Naive B cell (primary cell): ENCODE data around the gene CELF4. TPM values are rescaled to one million over a fixed set of nuclear protein-coding genes. Genes with fewer than 3 reads are reported as not detected.
"Not testable (repeated sequence)": the region's sequence is repeated elsewhere in the genome, so short reads cannot be mapped to it uniquely, and the experiment has no call there.

Source experiments
- ATAC-seq, 2 donors: fragments of 150-1000 bp; cut with Tn5 transposase; 2 replicates each; pipeline ENCODE4 v1.10.0; 2021; ENCODE audit warnings: low read depth in 2 of 2, mild to moderate bottlenecking in 2 of 2, moderate library complexity in 2 of 2
- DNase-seq: peaks from one replicate; pipeline ENCODE4 v3.0.0; 2022
- H3K27ac Mint-ChIP-seq, 6 donors: one replicate each; pipeline ENCODE4 v1.8.0; 2020 to 2022; ENCODE audit warnings: mild to moderate bottlenecking in 6 of 6, mixed read lengths in 6 of 6, moderate library complexity in 5 of 6, inconsistent platforms in 2 of 6
- H3K27me3 Mint-ChIP-seq, 3 donors: one replicate each; pipeline ENCODE4 v1.8.0; 2021 to 2022; ENCODE audit warnings: mixed read lengths in 3 of 3, mild to moderate bottlenecking in 1 of 3
- H3K36me3 Mint-ChIP-seq, 2 donors: one replicate each; pipeline ENCODE4 v1.8.0; 2020 to 2022; ENCODE audit warnings: mixed read lengths in 2 of 2, inconsistent platforms in 1 of 2, mild to moderate bottlenecking in 1 of 2
- H3K4me1 Mint-ChIP-seq, 3 donors: one replicate each; pipeline ENCODE4 v1.8.0; 2020 to 2022; ENCODE audit warnings: mixed read lengths in 3 of 3, inconsistent platforms in 1 of 3, mild to moderate bottlenecking in 1 of 3, moderate library complexity in 1 of 3
- H3K4me3 Mint-ChIP-seq, 8 donors: one replicate each; pipeline ENCODE4 v1.8.0; 2020 to 2022; ENCODE audit warnings: mild to moderate bottlenecking in 8 of 8, mixed read lengths in 8 of 8, moderate library complexity in 8 of 8, inconsistent platforms in 2 of 8
- H3K9me3 Mint-ChIP-seq, 7 donors: one replicate each; pipeline ENCODE4 v1.8.0; 2020 to 2022; ENCODE audit warnings: mixed read lengths in 7 of 7, mild to moderate bottlenecking in 5 of 7, inconsistent platforms in 2 of 7, moderate library complexity in 1 of 7
- polyA plus RNA-seq, 6 donors: library from polyadenylated mRNA; unstranded; fragments of 300-500 nt; fragmentation: Illumina TruSeq; gene quantifications; one replicate each; pipeline ENCODE4 v1.2.3, GENCODE V29; 2021; ENCODE audit warnings: low read depth in 6 of 6

Gene CELF4
- polyA plus RNA-seq, 6 donors from 2014 or later, result 0.21 to 0.34 (median 0.24) TPM; not detected in 1

DNA sequence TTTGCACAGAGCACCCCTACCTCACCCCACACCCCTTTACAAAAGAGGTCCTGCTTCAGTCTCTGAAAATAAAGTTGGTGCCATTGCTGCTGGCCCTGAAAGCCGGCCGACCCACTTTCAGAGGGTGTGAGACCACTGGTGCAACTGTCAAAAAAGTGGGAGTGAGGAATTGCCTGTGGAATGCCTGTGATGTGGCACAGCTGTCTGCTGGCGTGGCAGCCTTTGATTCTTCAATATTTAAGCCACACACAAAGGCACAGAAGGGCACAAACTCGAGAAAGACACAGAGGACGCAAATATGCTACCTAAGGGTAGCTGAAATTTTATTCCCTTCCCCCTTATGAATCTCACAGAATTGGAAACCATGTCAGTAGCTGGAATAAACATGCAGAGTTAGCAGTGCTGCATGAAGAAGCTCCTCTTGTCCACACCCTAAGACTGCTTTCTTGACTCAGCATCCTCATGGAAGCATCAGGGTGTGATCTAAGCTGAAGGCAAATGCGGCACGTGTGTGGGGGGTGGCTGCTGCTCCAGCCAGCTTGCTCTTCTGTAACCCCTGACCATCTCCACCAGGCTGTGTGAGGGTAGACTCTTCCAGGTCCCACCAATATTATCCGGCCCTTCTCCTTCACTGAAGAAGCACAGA is 92.3 kb downstream of the CELF4 start:
- Mint-ChIP-seq H3K4me3 (no peak overlapping the region), H3K9me3 (peaks cover 0 to 6% (median 2%) of the 10 kb centered on the region in 7 donors), H3K27me3 (peaks cover 5 to 13% (median 7%) of the 10 kb centered on the region in 3 donors), H3K27ac (no peak overlapping the region), H3K36me3 (no peaks in the 10 kb centered on the region), H3K4me1 (no peaks in the 10 kb centered on the region)
- no peak for ATAC-seq
- no peak for DNase-seq

DNA sequence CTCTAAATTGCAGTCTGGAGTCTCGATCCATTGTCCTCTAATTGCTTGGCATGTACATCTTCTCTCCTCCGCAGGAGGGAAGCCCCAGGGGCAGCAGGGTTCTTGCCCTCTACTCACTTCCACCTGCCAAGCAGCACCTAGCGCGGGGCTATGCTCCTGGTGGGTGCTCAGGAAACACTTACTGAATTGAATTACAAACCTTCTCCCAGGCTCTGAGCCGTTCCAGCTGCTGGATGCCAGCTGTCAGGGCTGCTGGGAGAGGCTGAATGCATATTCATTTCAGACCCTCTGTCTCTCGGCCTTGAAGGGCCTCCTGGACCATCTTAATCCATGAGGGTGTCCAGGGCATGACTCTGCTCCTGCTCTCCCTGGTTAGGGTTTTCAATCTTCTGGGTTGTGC is 94.0 kb downstream of the CELF4 start:
- Mint-ChIP-seq H3K27me3 (peaks cover 0 to 12% (median 7%) of the 10 kb centered on the region in 3 donors), H3K36me3 (no peaks in the 10 kb centered on the region), H3K9me3 (peaks cover 0 to 6% (median 2%) of the 10 kb centered on the region in 7 donors), H3K4me1 (no peaks in the 10 kb centered on the region), H3K4me3 (no peak overlapping the region), H3K27ac (no peak overlapping the region)
- no peak for DNase-seq
- no peak for ATAC-seq

- no peak for ATAC-seq
- Mint-ChIP-seq H3K27ac (no peak overlapping the region), H3K27me3 (peaks cover 0 to 16% (median 12%) of the 10 kb centered on the region in 3 donors), H3K36me3 (no peaks in the 10 kb centered on the region), H3K4me3 (no peak overlapping the region), H3K4me1 (no peaks in the 10 kb centered on the region), H3K9me3 (peaks cover 0 to 6% (median 2%) of the 10 kb centered on the region in 7 donors)
- no peak for DNase-seq
These were observed 94.6 kb downstream of the CELF4 start for GRCh38 chr18:37470986-37471385.

DNA sequence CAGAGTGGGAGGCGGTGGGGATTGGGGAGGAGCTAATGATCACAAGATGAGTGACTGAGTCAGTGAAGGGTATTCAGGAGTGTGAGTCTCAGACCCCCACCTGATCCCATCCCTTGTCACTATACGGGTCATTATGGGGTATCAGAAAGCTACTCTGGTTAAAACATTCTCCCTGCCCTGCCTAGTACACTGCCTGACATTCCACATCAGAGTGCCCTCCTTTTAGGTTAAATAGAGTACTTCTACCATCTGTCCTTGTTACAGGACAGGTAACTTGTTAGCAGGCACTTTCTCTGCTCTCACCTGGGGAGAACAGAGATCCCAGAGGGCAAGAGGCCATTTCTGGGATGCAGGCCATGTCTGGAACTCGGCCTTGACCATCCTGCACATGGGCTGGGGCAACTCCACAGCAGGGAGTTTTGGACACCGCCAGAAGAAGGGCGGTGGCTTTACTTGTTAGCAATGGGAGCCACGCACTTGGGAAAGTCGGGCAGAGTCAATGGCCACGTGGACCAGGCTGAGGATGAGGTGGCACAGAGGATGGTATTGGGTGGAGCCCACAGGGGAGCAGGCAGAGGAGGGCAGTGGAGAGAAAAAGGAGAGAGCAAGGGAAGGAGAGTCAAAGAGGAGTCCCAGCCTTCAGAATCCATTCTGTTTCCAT is 98.5 kb downstream of the CELF4 start:
- Mint-ChIP-seq H3K4me3 (peak overlapping the region in 1 of 8 donors; percentile 22), H3K27me3 (peaks cover 5 to 27% (median 11%) of the 10 kb centered on the region in 3 donors), H3K4me1 (no peaks in the 10 kb centered on the region), H3K36me3 (no peaks in the 10 kb centered on the region), H3K27ac (peak overlapping the region in 1 of 6 donors; percentile 69), H3K9me3 (peaks cover 0 to 6% (median 2%) of the 10 kb centered on the region in 7 donors)
- ATAC-seq, result no peak
- DNase-seq, result no peak

- no peak overlapping the region for H3K27ac Mint-ChIP-seq
- ATAC-seq, result no peak
These were observed 99.6 kb downstream of the CELF4 start for GRCh38 chr18:37465958-37466357.

DNA sequence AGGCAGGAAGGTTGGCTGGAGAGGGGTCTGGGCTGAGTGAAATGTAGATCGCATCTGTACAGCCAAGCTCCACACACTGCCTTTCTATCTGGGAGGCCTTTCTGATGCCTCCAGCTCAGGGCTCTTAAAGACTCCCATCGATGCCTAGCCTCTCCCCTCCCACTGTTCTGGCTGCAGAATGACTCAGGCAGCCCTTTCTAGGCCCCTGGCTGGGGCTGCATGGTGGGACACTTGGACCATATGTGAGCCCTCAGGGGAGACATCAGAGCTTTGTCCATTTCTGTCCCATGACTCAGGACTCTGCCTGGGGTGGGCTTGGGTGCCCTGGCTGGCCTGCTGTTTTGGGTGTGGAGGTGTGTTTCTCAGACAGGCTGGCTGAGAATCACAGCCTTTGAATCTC is 101.3 kb downstream of the CELF4 start:
- Mint-ChIP-seq H3K27ac (no peak overlapping the region), H3K4me3 (no peak overlapping the region), H3K36me3 (no peaks in the 10 kb centered on the region), H3K4me1 (no peaks in the 10 kb centered on the region), H3K9me3 (peaks cover 0 to 4% (median 3%) of the 10 kb centered on the region in 7 donors), H3K27me3 (peaks cover 5 to 19% (median 11%) of the 10 kb centered on the region in 3 donors)
- ATAC-seq, result no peak
- no peak for DNase-seq

More at GRCh38 chr18:37465958-37466357, 99.6 kb downstream of the CELF4 start:
- H3K27me3 Mint-ChIP-seq, result peaks cover 5 to 19% (median 11%) of the 10 kb centered on the region in 3 donors
- no peak for DNase-seq
- H3K36me3 Mint-ChIP-seq, result no peaks in the 10 kb centered on the region
- H3K9me3 Mint-ChIP-seq, result peaks cover 0 to 6% (median 2%) of the 10 kb centered on the region in 7 donors
- H3K4me1 Mint-ChIP-seq, result no peaks in the 10 kb centered on the region
- H3K4me3 Mint-ChIP-seq, result no peak overlapping the region

- not testable (repeated sequence) for ATAC-seq, H3K27ac Mint-ChIP-seq, H3K36me3 Mint-ChIP-seq, H3K4me1 Mint-ChIP-seq, H3K4me3 Mint-ChIP-seq, H3K9me3 Mint-ChIP-seq, DNase-seq
- H3K27me3 Mint-ChIP-seq, result peaks cover 1 to 19% (median 5%) of the 10 kb centered on the region in 3 donors
These were observed 104.3 kb downstream of the CELF4 start for GRCh38 chr18:37461329-37461728.

DNA sequence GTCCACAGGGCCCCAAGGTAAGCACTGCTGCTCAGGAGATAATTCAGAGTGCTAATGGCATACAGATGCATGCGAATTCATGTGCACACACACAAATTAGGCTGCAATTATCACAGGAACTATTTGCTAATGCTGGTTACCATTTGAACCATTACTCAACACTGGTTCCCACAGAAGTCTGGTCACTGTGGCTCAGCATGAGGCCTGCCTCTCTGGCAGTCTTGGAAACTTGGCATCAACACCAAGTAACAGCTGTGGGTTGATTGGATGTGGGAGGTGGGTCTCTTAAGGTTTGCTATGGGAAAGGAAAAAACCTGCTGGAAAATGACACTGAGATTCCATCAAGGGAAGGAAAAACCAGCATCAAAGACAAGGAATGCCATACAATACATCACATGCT is 105.0 kb downstream of the CELF4 start:
- no peak overlapping the region for H3K27ac Mint-ChIP-seq
- H3K4me3 Mint-ChIP-seq, result no peak overlapping the region
- no peaks in the 10 kb centered on the region for H3K36me3 Mint-ChIP-seq
- ATAC-seq (no peak), DNase-seq (no peak)
- peaks cover 0 to 2% (median 0%) of the 10 kb centered on the region in 7 donors for H3K9me3 Mint-ChIP-seq
- peaks cover 0 to 11% (median 3%) of the 10 kb centered on the region in 3 donors for H3K27me3 Mint-ChIP-seq
- no peaks in the 10 kb centered on the region for H3K4me1 Mint-ChIP-seq

DNA sequence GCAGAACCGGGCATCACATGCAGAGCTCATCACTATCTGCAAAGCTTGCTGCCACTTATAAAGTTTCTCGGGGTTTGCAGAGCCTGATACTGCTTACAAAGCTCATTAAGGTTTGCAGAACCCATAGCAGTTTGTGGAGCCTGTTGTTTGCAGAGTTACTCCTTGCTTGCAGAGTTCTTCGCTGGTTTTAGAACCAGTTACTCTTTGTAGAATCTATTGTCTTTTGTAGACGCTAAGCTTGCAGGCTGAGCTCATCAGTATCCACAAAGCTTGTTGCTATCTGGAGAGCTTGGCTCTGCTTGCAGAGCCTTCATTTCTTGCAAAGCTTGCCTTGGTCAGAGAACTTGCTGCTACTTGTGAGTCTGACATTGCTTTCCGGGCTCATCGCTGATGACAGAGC is 106.9 kb downstream of the CELF4 start:
- Mint-ChIP-seq H3K27me3 (no peaks in the 10 kb centered on the region), H3K36me3 (no peaks in the 10 kb centered on the region), H3K4me1 (no peaks in the 10 kb centered on the region), H3K9me3 (peaks cover 0 to 2% (median 0%) of the 10 kb centered on the region in 7 donors), H3K27ac (no peak overlapping the region), H3K4me3 (no peak overlapping the region)
- DNase-seq (no peak), ATAC-seq (no peak)

GRCh38 chr18:37457753-37458152 is 107.8 kb downstream of the CELF4 start:
- H3K27me3 Mint-ChIP-seq, result no peaks in the 10 kb centered on the region
- H3K4me1 Mint-ChIP-seq, result no peaks in the 10 kb centered on the region
- H3K4me3 Mint-ChIP-seq, result no peak overlapping the region
- H3K36me3 Mint-ChIP-seq, result no peaks in the 10 kb centered on the region
- no peak for ATAC-seq
- H3K9me3 Mint-ChIP-seq, result peaks cover 0 to 2% (median 0%) of the 10 kb centered on the region in 7 donors
- no peak for DNase-seq
- no peak overlapping the region for H3K27ac Mint-ChIP-seq

- no peak for ATAC-seq
- H3K27me3 Mint-ChIP-seq, result no peaks in the 10 kb centered on the region
- H3K4me3 Mint-ChIP-seq, result no peak overlapping the region
- H3K27ac Mint-ChIP-seq, result no peak overlapping the region
- DNase-seq, result no peak
- H3K36me3 Mint-ChIP-seq, result no peaks in the 10 kb centered on the region
- no peaks in the 10 kb centered on the region for H3K4me1 Mint-ChIP-seq
- H3K9me3 Mint-ChIP-seq, result peaks cover 0 to 2% (median 0%) of the 10 kb centered on the region in 7 donors
These were observed 108.3 kb downstream of the CELF4 start for GRCh38 chr18:37457341-37457740.

GRCh38 chr18:37456873-37457272 is 108.7 kb downstream of the CELF4 start:
- no peaks in the 10 kb centered on the region for H3K36me3 Mint-ChIP-seq
- H3K27ac Mint-ChIP-seq, result no peak overlapping the region
- no peaks in the 10 kb centered on the region for H3K4me1 Mint-ChIP-seq
- H3K4me3 Mint-ChIP-seq, result no peak overlapping the region
- no peaks in the 10 kb centered on the region for H3K27me3 Mint-ChIP-seq
- no peak for DNase-seq
- no peak for ATAC-seq
- H3K9me3 Mint-ChIP-seq, result peaks cover 0 to 2% (median 0%) of the 10 kb centered on the region in 7 donors

- Mint-ChIP-seq H3K27ac (no peak overlapping the region), H3K36me3 (no peaks in the 10 kb centered on the region), H3K27me3 (no peaks in the 10 kb centered on the region), H3K9me3 (peaks cover 0 to 2% (median 0%) of the 10 kb centered on the region in 7 donors), H3K4me3 (no peak overlapping the region), H3K4me1 (no peaks in the 10 kb centered on the region)
- ATAC-seq, result no peak
- DNase-seq, result no peak
These were observed 109.2 kb downstream of the CELF4 start for GRCh38 chr18:37456395-37456794.

DNA sequence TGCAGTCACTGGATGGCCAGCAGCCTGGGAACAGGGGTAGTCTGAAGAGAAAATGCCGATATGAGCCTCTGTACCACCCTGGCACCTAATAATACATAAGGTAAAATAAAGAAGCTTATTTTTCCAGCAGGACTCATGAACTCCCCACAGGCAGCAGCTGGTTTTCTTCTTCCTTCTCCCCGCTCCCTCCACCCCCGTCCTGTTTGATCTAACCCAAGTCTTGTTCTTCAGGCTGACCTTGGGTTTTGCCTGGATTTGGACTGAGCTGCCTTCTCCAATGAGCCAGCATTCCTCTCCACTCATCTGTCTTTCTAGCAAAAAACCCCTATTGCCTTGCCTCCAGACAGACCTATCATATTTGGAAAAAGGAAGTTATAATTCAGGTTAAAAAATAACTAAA is 111.8 kb downstream of the CELF4 start:
- no peaks in the 10 kb centered on the region for H3K36me3 Mint-ChIP-seq
- no peaks in the 10 kb centered on the region for H3K4me1 Mint-ChIP-seq
- no peak overlapping the region for H3K4me3 Mint-ChIP-seq
- peaks cover 0 to 9% (median 2%) of the 10 kb centered on the region in 7 donors for H3K9me3 Mint-ChIP-seq
- no peak for DNase-seq
- no peak overlapping the region for H3K27ac Mint-ChIP-seq
- H3K27me3 Mint-ChIP-seq, result peaks cover 0 to 9% (median 0%) of the 10 kb centered on the region in 3 donors
- no peak for ATAC-seq
